NCI-H510A (cell line): Measurements from ENCODE around the gene FNDC8.
"Not testable (repeated sequence)": the region's sequence is repeated elsewhere in the genome, so short reads cannot be mapped to it uniquely, and the experiment has no call there.

Experiments
- DNase-seq: peaks from one replicate; lab custom pipeline; 2025; lab: John Stamatoyannopoulos, UW

Gene FNDC8

DNA sequence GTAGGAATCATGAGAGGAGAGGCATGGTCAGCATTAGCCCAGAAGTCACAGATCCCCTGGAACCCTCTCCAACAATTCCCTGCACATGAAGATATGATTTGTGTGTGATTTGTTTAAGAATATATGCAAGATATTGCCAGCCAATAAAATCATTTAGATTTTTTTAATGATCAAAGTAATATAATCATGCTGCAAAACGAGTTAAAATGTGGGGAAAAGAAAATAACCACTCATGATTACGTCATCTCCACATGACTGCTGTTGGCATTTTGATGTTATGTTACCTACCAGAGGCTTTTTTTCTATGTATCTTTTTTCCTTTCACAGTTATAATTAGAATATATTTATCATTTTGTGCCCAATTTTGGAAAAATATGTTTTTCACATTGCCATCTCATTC lies 50.4 kb downstream of the FNDC8 start:
- DNase-seq: no peak

DNA sequence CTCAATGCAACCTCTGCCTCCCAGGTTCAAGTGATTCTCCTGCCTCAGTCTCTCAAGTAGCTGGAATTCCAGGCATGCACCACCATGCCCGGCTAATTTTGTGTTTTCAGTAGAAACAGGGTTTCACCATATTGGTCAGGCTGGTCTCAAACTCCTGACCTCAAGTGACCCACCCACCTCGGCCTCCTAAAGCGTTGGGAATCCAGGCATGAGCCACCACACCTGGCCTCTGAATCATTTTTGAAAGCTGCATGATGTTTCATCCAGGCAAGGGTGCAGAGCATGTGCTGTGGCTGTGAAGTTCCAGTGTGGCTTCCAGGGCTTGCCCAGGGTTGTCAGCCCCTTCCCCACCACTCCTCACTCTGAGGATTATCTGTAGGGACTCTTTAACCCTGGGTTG lies 50.9 kb downstream of the FNDC8 start:
- not testable (repeated sequence) for DNase-seq

DNA sequence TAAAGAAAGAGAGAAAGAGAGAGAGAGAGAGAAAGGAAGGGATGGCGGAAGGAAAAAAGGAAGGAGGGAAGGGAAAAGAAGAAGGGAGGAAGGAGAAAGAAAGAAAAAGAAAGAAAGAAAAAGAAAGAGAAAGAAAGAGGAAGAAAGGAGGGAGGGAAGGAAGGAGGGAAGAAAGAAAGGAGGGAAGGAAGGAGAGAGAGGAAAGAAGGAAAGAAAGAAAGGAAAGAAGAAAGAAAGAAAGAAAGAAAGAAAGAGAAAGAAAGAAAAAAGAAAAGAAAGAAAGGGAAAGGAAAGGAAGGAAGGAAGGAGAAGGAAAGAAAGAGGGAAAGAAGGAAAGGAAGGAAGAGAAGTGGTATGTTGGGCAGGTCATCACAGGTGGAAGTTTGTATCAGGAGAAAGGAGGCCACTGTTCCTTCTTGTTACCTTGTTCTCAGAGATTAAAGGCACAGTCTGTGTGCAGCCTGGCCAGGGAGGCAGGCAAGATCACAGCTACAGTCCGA lies 53.5 kb downstream of the FNDC8 start:
- no peak for DNase-seq

DNA sequence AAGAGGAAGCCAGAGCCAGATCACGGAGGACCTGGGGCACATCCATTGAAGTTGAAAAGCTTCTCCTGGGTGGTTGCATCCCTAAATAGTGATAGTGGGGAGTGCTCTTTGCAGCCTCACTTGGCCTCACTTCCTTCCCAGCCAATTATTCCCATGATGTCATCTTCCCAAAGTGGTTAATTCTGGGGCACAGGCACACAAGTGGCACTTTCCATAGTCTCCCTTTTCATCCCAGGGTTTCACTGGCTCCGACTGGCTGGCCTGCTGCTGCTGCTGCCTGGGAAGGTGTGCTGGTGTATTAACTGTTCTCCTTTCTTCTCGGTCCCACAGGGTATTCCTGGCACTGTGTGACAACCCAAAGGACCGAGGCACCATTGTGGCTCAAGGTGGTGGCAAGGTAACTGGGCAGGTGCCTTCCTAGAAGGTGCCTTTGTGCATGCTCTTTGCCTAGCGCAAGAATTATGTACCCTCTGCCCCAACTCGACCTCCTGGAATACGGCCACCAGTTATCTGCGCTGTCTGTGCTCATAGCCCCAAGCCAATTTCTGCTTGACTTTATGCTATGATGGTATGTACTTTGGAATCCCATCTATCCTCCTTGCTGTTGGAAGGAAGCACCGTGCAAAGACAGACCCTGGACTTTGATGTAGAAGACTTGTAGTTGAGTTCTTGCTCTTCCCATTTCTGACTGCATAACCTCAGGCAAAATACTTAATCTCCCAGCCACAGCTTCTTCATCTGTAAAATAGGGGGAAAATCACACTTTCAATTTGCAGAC lies 54.4 kb downstream of the FNDC8 start:
- no peak for DNase-seq

DNA sequence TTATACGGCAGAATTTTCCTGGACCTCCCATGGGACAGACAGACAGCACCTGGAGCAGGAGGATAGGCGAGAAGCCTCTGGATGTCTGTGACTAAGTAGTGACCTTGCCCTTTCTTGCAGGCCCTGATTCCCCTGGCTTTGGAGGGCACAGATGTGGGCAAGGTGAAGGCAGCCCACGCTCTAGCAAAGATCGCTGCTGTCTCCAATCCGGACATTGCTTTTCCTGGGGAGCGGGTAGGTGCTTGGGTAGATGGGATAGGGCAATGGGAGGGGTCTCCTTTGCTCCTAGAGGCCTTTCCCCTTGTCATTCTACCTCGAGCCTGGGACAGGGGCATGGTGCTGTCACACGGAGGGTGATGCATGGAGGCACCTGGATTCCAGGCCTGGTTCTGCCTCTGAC lies 55.5 kb downstream of the FNDC8 start:
- no peak for DNase-seq

DNA sequence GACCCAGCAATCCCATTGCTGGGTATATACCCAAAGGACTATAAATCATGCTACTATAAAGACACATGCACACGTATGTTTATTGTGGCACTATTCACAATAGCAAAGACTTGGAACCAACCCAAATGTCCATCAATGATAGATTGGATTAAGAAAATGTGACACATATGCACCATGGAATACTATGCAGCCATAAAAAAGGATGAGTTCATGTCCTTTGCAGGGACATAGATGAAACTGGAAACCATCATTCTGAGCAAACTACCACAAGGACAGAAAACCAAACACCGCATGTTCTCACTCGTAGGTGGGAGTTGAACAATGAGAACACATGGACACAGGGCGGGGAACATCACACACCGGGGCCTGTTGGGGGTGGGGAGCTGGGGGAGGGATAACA lies 58.0 kb downstream of the FNDC8 start:
- not testable (repeated sequence) for DNase-seq
